GM21723 (cell line): ENCODE results near the gene TMEM184A.
A peak's percentile ranks its signal among the peaks of the same experiment; 100 is the strongest.

Source experiments
- ATAC-seq: cut with Tn5 transposase; IDR thresholded peaks from one replicate; pipeline ENCODE4 v1.9.1; 2021; ENCODE audit warnings: mild to moderate bottlenecking, moderate library complexity; ENCODE audit not compliant: unreplicated experiment

The TMEM184A gene

GRCh38 chr7:1540776-1541271, 15.2 kb downstream of the TMEM184A start:
- ATAC-seq = no peak

GRCh38 chr7:1539882-1540775, 15.9 kb downstream of the TMEM184A start:
- no peak for ATAC-seq

GRCh38 chr7:1539181-1539881, 16.7 kb downstream of the TMEM184A start:
- no peak for ATAC-seq

GRCh38 chr7:1538544-1539180, 17.3 kb downstream of the TMEM184A start:
- ATAC-seq = no peak

- no peak for ATAC-seq
Measured at GRCh38 chr7:1537535-1538412, 18.2 kb downstream of the TMEM184A start.

GRCh38 chr7:1536743-1537534, 19.1 kb downstream of the TMEM184A start:
- no peak for ATAC-seq

- no peak for ATAC-seq
Measured at GRCh38 chr7:1536455-1536742, 19.6 kb downstream of the TMEM184A start.

- ATAC-seq = no peak
Measured at GRCh38 chr7:1535701-1536454, 20.1 kb downstream of the TMEM184A start.

GRCh38 chr7:1535100-1535458, 20.9 kb downstream of the TMEM184A start:
- ATAC-seq = no peak

GRCh38 chr7:1534330-1535099, 21.5 kb downstream of the TMEM184A start:
- no peak for ATAC-seq

GRCh38 chr7:1533547-1534329, 22.3 kb downstream of the TMEM184A start:
- ATAC-seq = no peak

- no peak for ATAC-seq
Measured at GRCh38 chr7:1533255-1533546, 22.8 kb downstream of the TMEM184A start.

GRCh38 chr7:1532456-1533254, 23.4 kb downstream of the TMEM184A start:
- no peak for ATAC-seq

GRCh38 chr7:1531979-1532455, 24.0 kb downstream of the TMEM184A start:
- no peak for ATAC-seq

GRCh38 chr7:1531263-1531978, 24.6 kb downstream of the TMEM184A start:
- ATAC-seq = peak; percentile 28

- peak; percentile 16 for ATAC-seq
Measured at GRCh38 chr7:1530946-1531262, 25.1 kb downstream of the TMEM184A start.
